ENCODE results near the gene GRAMD1A. TPM values are rescaled to one million over a fixed set of nuclear protein-coding genes. Genes with fewer than 3 reads are reported as not detected.
"Not testable (repeated sequence)": the region's sequence is repeated elsewhere in the genome, so short reads cannot be mapped to it uniquely, and the experiment has no call there.

GRAMD1A gene
- total RNA-seq, 1 experiment from 2014 or later: 45.2 TPM

DNA sequence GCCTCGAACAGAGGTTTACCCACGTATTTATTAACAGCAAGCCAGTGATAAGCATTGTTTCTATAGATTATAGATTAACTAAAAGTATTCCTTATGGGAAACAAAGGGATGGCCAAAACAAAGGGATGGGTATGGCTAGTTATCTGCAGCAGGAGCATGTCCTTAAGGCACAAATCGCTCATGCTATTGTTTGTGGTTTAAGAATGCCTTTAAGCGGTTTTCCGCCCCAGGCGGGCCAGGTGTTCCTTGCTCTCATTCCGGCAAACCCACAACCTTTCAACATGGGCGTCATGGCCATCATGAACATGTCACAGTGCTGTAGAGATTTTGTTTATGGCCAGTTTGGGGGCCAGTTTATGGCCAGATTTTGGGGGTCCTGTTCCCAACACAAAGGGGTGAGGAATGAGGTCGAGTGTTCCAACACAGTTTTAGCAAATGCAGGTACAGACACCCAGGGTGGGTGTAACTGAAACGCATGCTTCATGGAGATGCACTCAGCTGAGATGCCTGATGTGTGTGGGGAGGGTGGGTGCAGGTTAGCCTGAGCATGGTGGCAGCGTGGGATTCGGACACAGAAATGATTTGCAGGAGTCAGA, 29.8 kb upstream of the GRAMD1A start:
- H3K4me2 ChIP-seq (ENCODE audit: low read depth, low read length, poor library complexity, severe bottlenecking); H3K79me2 ChIP-seq (ENCODE audit: low read length); H3K4me1 ChIP-seq (ENCODE audit: low read length); H4K20me1 ChIP-seq (ENCODE audit: insufficient read depth, low read depth, low read length); H3K4me3 ChIP-seq (ENCODE audit: low read length); H3K27me3 ChIP-seq (ENCODE audit: low read length); H3K9me2 ChIP-seq (replicated peaks; ENCODE audit: insufficient read depth, low read length); DNase-seq; H3K9me3 ChIP-seq (ENCODE audit: low read length); H3K27ac ChIP-seq (ENCODE audit: low read length); H3K36me3 ChIP-seq (ENCODE audit: insufficient read depth, low read length); H3K9ac ChIP-seq (ENCODE audit: low read length); H2AFZ ChIP-seq (ENCODE audit: low read length): not testable (repeated sequence)

DNA sequence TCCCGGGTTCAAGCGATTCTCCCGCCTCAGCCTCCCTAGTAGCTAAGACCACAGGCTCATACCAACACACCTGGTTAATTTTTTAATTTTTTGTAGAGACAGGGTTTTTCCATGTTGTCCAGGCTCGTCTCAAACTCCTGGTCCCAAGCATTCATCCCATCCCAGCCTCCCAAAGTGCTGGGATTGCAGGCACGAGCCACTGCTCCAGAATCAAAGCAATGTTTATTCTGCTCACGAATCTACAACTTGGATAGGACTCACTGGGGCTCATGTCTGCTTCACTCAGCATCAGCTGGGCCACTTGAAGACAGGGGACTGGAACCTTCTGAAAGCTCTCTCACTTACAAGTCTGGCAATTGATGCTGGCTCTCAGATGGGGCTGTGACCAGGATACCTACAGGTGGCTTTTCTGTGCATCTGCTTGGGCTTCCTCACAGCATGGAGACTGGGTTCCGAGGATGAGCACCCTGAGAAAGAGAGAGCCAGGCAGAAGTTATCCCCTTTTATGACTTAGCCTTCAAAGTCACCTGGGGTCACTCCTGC, 27.9 kb upstream of the GRAMD1A start:
- Histone ChIP-seq H4K20me1 (ENCODE audit: insufficient read depth, low read depth, low read length) (no peaks in the 10 kb centered on the region), H3K4me1 (ENCODE audit: low read length) (peaks cover 7% of the 10 kb centered on the region), H3K4me2 (ENCODE audit: low read depth, low read length, poor library complexity, severe bottlenecking) (no peak overlapping the region), H2AFZ (ENCODE audit: low read length) (no peak overlapping the region), H3K27me3 (ENCODE audit: low read length) (peaks cover 5% of the 10 kb centered on the region; the same call in 1 of the 2 replicates), H3K27ac (ENCODE audit: low read length) (no peak overlapping the region), H3K79me2 (ENCODE audit: low read length) (no peaks in the 10 kb centered on the region), H3K36me3 (ENCODE audit: insufficient read depth, low read length) (no peaks in the 10 kb centered on the region; the same call in 1 of the 2 replicates), H3K9me2 (replicated peaks; ENCODE audit: insufficient read depth, low read length) (no peaks in the 10 kb centered on the region), H3K4me3 (ENCODE audit: low read length) (no peak overlapping the region), H3K9me3 (ENCODE audit: low read length) (peaks cover 6% of the 10 kb centered on the region; the same call in 1 of the 2 replicates), H3K9ac (ENCODE audit: low read length) (no peak overlapping the region)
- no peak for DNase-seq

DNA sequence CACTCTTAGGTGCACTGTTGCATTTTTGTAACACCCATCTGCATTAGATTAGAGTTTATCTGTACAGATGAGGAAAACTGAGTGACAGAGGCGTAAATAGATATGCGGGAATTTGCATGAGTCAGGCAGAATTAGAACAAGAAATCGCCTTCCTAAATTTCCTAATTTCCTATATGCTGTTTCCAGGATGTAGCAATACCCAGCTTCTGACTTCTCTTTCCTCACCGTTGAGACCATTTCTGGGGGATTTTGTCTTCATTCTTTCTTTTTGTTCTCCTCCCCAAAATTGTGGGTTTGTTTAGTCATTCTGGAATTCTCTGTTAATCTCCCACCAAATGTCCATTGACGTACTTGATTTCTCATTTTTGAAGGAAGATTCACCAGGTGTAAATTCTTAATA, 25.5 kb upstream of the GRAMD1A start:
- no peak overlapping the region for H3K4me3 ChIP-seq (ENCODE audit: low read length)
- no peaks in the 10 kb centered on the region for H3K9me2 ChIP-seq (replicated peaks; ENCODE audit: insufficient read depth, low read length)
- no peak for DNase-seq
- H3K27ac ChIP-seq (ENCODE audit: low read length): no peak overlapping the region
- no peaks in the 10 kb centered on the region; the same call in 1 of the 2 replicates for H3K27me3 ChIP-seq (ENCODE audit: low read length)
- H3K79me2 ChIP-seq (ENCODE audit: low read length): no peaks in the 10 kb centered on the region
- 0 out of 2 replicates have a peak, but pooled peaks cover 6% of the 10 kb centered on the region for H3K9me3 ChIP-seq (ENCODE audit: low read length)
- H3K4me1 ChIP-seq (ENCODE audit: low read length): peaks cover 7% of the 10 kb centered on the region
- H3K9ac ChIP-seq (ENCODE audit: low read length): no peak overlapping the region
- no peak overlapping the region for H2AFZ ChIP-seq (ENCODE audit: low read length)
- H3K4me2 ChIP-seq (ENCODE audit: low read depth, low read length, poor library complexity, severe bottlenecking): no peak overlapping the region
- H3K36me3 ChIP-seq (ENCODE audit: insufficient read depth, low read length): no peaks in the 10 kb centered on the region
- no peaks in the 10 kb centered on the region for H4K20me1 ChIP-seq (ENCODE audit: insufficient read depth, low read depth, low read length)

DNA sequence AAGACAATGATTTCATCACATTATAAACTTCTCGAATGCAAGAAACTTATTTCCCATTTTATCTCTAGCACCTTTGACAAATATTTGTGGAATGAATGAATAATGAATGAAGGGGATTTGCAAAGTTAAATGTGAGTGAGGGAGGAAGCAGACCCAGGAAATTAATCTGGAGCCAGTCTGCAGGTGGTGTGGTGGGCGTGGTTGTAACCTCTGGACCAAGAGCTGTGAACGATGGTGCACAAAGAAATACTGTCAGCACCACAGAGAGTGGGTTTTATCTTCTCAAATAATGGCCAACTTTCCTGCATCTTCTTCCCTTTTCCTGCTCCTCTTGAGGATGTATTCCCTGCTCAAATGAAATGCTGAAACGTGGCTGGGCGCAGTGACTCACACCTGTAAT, 25.1 kb upstream of the GRAMD1A start:
- Histone ChIP-seq H3K4me1 (ENCODE audit: low read length) (peaks cover 7% of the 10 kb centered on the region), H2AFZ (ENCODE audit: low read length) (no peak overlapping the region), H4K20me1 (ENCODE audit: insufficient read depth, low read depth, low read length) (no peaks in the 10 kb centered on the region)

DNA sequence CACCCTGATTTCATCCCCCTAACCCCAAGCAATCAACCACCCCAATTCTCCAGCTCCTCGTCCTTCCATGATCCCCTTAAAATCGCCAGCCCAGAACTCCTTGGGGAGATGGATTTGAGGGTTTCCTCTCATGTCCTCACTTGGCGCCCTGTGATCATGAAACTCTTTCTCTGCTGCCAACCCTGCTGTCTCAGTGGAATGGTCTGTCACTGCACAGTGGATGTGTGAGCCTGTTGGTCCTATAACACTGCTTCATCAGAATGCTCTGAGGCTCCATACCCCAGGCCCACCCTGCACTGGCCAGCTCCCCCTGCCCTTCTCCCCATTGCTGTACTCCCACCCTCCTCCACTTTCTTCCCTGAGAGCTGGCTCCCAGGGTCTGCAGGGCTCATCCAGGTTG, 23.5 kb upstream of the GRAMD1A start:
- Histone ChIP-seq H3K4me1 (ENCODE audit: low read length) (peaks cover 7% of the 10 kb centered on the region), H3K9me2 (replicated peaks; ENCODE audit: insufficient read depth, low read length) (no peaks in the 10 kb centered on the region), H3K4me2 (ENCODE audit: low read depth, low read length, poor library complexity, severe bottlenecking) (no peak overlapping the region), H3K79me2 (ENCODE audit: low read length) (no peaks in the 10 kb centered on the region), H3K36me3 (ENCODE audit: insufficient read depth, low read length) (no peaks in the 10 kb centered on the region), H3K27ac (ENCODE audit: low read length) (no peak overlapping the region), H3K4me3 (ENCODE audit: low read length) (no peak overlapping the region), H3K9me3 (ENCODE audit: low read length) (0 out of 2 replicates have a peak, but pooled peaks cover 6% of the 10 kb centered on the region), H3K27me3 (ENCODE audit: low read length) (no peaks in the 10 kb centered on the region; the same call in 1 of the 2 replicates), H3K9ac (ENCODE audit: low read length) (no peak overlapping the region), H2AFZ (ENCODE audit: low read length) (no peak overlapping the region), H4K20me1 (ENCODE audit: insufficient read depth, low read depth, low read length) (no peaks in the 10 kb centered on the region)
- DNase-seq: no peak

More for the DNA sequence above, 25.1 kb upstream of the GRAMD1A start:
- H3K4me2 ChIP-seq (ENCODE audit: low read depth, low read length, poor library complexity, severe bottlenecking): no peak overlapping the region
- no peak for DNase-seq
- H3K27me3 ChIP-seq (ENCODE audit: low read length): no peaks in the 10 kb centered on the region; the same call in 1 of the 2 replicates
- H3K4me3 ChIP-seq (ENCODE audit: low read length): no peak overlapping the region
- H3K9ac ChIP-seq (ENCODE audit: low read length): no peak overlapping the region
- H3K9me2 ChIP-seq (replicated peaks; ENCODE audit: insufficient read depth, low read length): no peaks in the 10 kb centered on the region
- no peaks in the 10 kb centered on the region for H3K79me2 ChIP-seq (ENCODE audit: low read length)
- no peak overlapping the region for H3K27ac ChIP-seq (ENCODE audit: low read length)
- no peaks in the 10 kb centered on the region for H3K36me3 ChIP-seq (ENCODE audit: insufficient read depth, low read length)
- 0 out of 2 replicates have a peak, but pooled peaks cover 6% of the 10 kb centered on the region for H3K9me3 ChIP-seq (ENCODE audit: low read length)

DNA sequence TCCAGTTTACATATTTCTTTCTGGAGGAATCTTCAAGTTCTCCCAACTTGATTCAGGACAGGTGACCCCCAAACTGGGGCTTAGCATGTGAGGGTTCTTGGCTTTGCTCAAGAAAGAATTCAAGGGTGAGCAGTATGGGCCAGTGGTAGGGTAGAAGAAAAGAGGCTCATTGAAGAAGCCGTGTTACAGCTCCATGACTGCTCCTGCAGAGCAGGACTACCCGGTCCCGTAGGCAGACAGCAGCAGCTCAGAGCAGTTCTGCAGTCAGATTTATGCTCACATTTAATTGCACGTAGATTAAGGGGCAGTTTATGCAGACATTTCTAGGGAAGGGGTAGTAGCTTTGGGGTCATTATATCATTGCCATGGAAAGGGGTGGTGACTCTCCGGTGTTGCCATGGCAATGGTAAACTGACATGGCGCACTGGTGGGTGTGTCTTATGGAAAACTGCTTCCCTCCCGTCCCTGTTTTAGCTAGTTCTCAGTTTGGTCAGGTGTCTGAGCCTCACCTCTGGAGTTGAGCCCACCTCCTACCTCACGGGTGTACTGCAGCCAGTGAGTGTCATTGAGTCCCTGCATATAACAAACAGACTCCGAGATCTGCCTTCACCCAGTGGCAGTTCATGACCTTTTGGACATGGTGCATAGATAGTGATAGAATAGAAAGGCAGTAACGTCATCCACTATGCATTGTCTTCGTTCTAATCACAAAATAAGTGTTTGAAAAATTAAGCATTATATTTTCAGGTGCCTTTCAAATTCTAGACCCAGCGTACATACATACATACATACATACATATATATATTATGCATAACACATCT, 20.1 kb upstream of the GRAMD1A start:
- Histone ChIP-seq H3K79me2 (ENCODE audit: low read length) (no peaks in the 10 kb centered on the region), H3K9me3 (ENCODE audit: low read length) (0 out of 2 replicates have a peak, but pooled peaks cover 6% of the 10 kb centered on the region), H3K4me1 (ENCODE audit: low read length) (no peaks in the 10 kb centered on the region), H3K4me3 (ENCODE audit: low read length) (no peak overlapping the region), H3K9me2 (replicated peaks; ENCODE audit: insufficient read depth, low read length) (no peaks in the 10 kb centered on the region), H3K27me3 (ENCODE audit: low read length) (no peaks in the 10 kb centered on the region; the same call in 1 of the 2 replicates), H3K9ac (ENCODE audit: low read length) (no peak overlapping the region), H3K4me2 (ENCODE audit: low read depth, low read length, poor library complexity, severe bottlenecking) (no peak overlapping the region), H4K20me1 (ENCODE audit: insufficient read depth, low read depth, low read length) (no peaks in the 10 kb centered on the region), H3K36me3 (ENCODE audit: insufficient read depth, low read length) (no peaks in the 10 kb centered on the region), H3K27ac (ENCODE audit: low read length) (no peak overlapping the region), H2AFZ (ENCODE audit: low read length) (no peak overlapping the region)
- no peak for DNase-seq

DNA sequence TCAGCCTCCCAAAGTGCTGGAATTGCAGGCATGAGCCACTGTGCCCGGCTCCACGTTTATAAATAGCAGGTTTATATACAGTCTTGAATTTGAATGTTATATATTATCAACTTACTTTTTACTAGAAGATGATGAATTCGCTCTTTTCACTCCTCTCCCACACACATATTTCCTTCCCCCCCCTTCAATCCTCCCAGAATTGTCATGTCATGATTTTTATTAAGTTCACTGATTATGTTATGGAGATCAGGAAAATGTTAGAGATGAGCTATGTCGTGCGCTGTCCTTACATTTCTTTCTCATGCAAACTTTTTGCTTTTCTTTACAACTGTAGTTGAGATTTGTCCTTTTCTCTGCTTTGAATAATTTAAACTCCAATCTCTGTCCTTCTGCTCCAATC, 17.8 kb upstream of the GRAMD1A start:
- Histone ChIP-seq H2AFZ (ENCODE audit: low read length) (no peak overlapping the region), H3K79me2 (ENCODE audit: low read length) (no peaks in the 10 kb centered on the region), H3K4me2 (ENCODE audit: low read depth, low read length, poor library complexity, severe bottlenecking) (no peak overlapping the region), H4K20me1 (ENCODE audit: insufficient read depth, low read depth, low read length) (no peaks in the 10 kb centered on the region), H3K27me3 (ENCODE audit: low read length) (no peaks in the 10 kb centered on the region), H3K36me3 (ENCODE audit: insufficient read depth, low read length) (no peaks in the 10 kb centered on the region), H3K9me2 (replicated peaks; ENCODE audit: insufficient read depth, low read length) (no peaks in the 10 kb centered on the region), H3K4me1 (ENCODE audit: low read length) (no peaks in the 10 kb centered on the region), H3K9me3 (ENCODE audit: low read length) (no peaks in the 10 kb centered on the region), H3K27ac (ENCODE audit: low read length) (no peak overlapping the region), H3K9ac (ENCODE audit: low read length) (no peak overlapping the region), H3K4me3 (ENCODE audit: low read length) (no peak overlapping the region)
- DNase-seq: no peak

DNA sequence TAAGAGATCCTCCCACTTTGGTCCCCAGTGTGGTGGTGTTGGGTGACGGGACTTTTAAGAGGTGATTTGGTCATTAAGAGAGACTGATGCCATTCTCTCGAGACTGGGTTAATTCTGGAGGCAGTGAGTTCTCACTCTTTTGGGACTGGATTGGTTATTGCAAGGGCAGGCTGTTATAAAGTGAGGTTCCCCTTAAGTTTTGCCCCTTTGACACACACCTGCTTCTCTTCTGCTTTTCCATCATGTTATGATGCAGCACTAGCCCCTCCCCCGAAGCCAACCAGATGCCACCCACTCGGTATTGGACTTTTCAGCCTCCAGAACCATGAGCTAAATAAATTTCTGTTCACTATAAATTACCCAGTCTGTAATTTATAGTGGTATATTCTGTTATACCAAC, 16.3 kb upstream of the GRAMD1A start:
- H3K4me2 ChIP-seq (ENCODE audit: low read depth, low read length, poor library complexity, severe bottlenecking): no peak overlapping the region
- H4K20me1 ChIP-seq (ENCODE audit: insufficient read depth, low read depth, low read length): no peaks in the 10 kb centered on the region
- no peaks in the 10 kb centered on the region for H3K79me2 ChIP-seq (ENCODE audit: low read length)
- H2AFZ ChIP-seq (ENCODE audit: low read length): no peak overlapping the region
- no peaks in the 10 kb centered on the region for H3K4me1 ChIP-seq (ENCODE audit: low read length)
- H3K4me3 ChIP-seq (ENCODE audit: low read length): no peak overlapping the region
- no peaks in the 10 kb centered on the region for H3K9me2 ChIP-seq (replicated peaks; ENCODE audit: insufficient read depth, low read length)
- no peak overlapping the region for H3K27ac ChIP-seq (ENCODE audit: low read length)
- no peaks in the 10 kb centered on the region for H3K36me3 ChIP-seq (ENCODE audit: insufficient read depth, low read length)
- H3K9ac ChIP-seq (ENCODE audit: low read length): no peak overlapping the region
- H3K27me3 ChIP-seq (ENCODE audit: low read length): no peaks in the 10 kb centered on the region
- DNase-seq: no peak
- H3K9me3 ChIP-seq (ENCODE audit: low read length): no peaks in the 10 kb centered on the region
